ENCODE results near the gene NCAM1.

NCAM1 gene

GRCh38 chr11:113281052-113281725 lies 320.0 kb downstream of the NCAM1 start:
- H3K4me3 ChIP-seq (ENCODE audit: low read depth, low read length): no peak overlapping the region
- TF ChIP-seq CTCF (IDR thresholded peaks at IDR 0.05; ENCODE audit: low read depth, low read length): no peak

GRCh38 chr11:113282898-113283437 lies 321.7 kb downstream of the NCAM1 start:
- TF ChIP-seq CTCF (IDR thresholded peaks at IDR 0.05; ENCODE audit: low read depth, low read length): no peak
- no peak overlapping the region for H3K4me3 ChIP-seq (ENCODE audit: low read depth, low read length)

GRCh38 chr11:113283881-113284280 lies 322.7 kb downstream of the NCAM1 start:
- no peak overlapping the region for H3K4me3 ChIP-seq (ENCODE audit: low read depth, low read length)
- TF ChIP-seq CTCF (IDR thresholded peaks at IDR 0.05; ENCODE audit: low read depth, low read length): no peak

- no peak overlapping the region for H3K4me3 ChIP-seq (ENCODE audit: low read depth, low read length)
- TF ChIP-seq CTCF (IDR thresholded peaks at IDR 0.05; ENCODE audit: low read depth, low read length): no peak
Measured at GRCh38 chr11:113286009-113286408, 324.8 kb downstream of the NCAM1 start.

GRCh38 chr11:113286509-113287497 lies 325.6 kb downstream of the NCAM1 start:
- H3K4me3 ChIP-seq (ENCODE audit: low read depth, low read length): no peak overlapping the region
- TF ChIP-seq CTCF (IDR thresholded peaks at IDR 0.05; ENCODE audit: low read depth, low read length): no peak

- no peak overlapping the region for H3K4me3 ChIP-seq (ENCODE audit: low read depth, low read length)
- no peak for TF ChIP-seq CTCF (IDR thresholded peaks at IDR 0.05; ENCODE audit: low read depth, low read length)
Measured at GRCh38 chr11:113287801-113288200, 326.6 kb downstream of the NCAM1 start.

Data from WI38 (cell line).